ENCODE results near the gene PXMP2. TPM values are rescaled to one million over a fixed set of nuclear protein-coding genes. Genes with fewer than 3 reads are reported as not detected.
"Not testable (repeated sequence)": the region's sequence is repeated elsewhere in the genome, so short reads cannot be mapped to it uniquely, and the experiment has no call there.

Gene PXMP2
- total RNA-seq, 2 experiments from 2014 or later, result 23.3 to 26.0 TPM

DNA sequence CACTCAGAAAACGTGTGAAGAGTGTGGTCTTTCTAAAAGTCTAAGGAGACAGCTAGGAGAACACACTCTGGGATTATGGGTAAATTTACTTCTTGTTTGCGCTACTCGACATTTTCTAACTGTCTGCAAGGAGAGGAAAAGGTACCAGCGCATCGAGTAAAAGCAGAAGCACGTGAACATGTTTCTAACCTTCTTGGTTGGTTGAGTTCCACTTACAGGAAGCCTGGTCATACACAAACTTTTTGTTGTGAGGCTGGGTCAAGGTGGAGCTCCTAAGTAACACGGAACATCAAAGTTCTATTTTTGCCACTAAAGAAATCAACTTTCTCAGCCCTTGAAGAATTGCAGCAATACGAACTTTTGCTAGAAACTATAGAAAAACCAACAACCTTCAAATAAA, 54.2 kb downstream of the PXMP2 start:
- no peak overlapping the region for H3K4me3 Mint-ChIP-seq
- DNase-seq (no peak), ATAC-seq (no peak)
- peaks cover 3% of the 10 kb centered on the region for H3K9me3 Mint-ChIP-seq (ENCODE audit: low read depth)
- H3K36me3 Mint-ChIP-seq, result peaks cover 78% of the 10 kb centered on the region
- CTCF ChIA-PET, result interaction anchor here (1.7 kb wide), 1 partner anchor 26 kb away, joined by 5 read pairs; no protein-coding TSS in a partner anchor
- no peak overlapping the region for H3K27ac Mint-ChIP-seq
- H3K4me1 Mint-ChIP-seq, result peaks cover 17% of the 10 kb centered on the region
- H3K27me3 Mint-ChIP-seq, result no peaks in the 10 kb centered on the region

GRCh38 chr12:132743831-132744230, 56.4 kb downstream of the PXMP2 start:
- Mint-ChIP-seq H3K9me3 (ENCODE audit: low read depth) (peaks cover 3% of the 10 kb centered on the region), H3K36me3 (peaks cover 89% of the 10 kb centered on the region), H3K4me1 (peaks cover 17% of the 10 kb centered on the region), H3K4me3 (no peak overlapping the region), H3K27ac (no peak overlapping the region), H3K27me3 (no peaks in the 10 kb centered on the region)
- CTCF ChIA-PET, result no interaction called here
- ATAC-seq (no peak), DNase-seq (no peak)

GRCh38 chr12:132746613-132747012, 59.2 kb downstream of the PXMP2 start:
- no peak overlapping the region for H3K27ac Mint-ChIP-seq
- H3K9me3 Mint-ChIP-seq (ENCODE audit: low read depth), result peaks cover 3% of the 10 kb centered on the region

GRCh38 chr12:132747395-132747794, 60.0 kb downstream of the PXMP2 start:
- no peak overlapping the region for H3K27ac Mint-ChIP-seq
- peaks cover 3% of the 10 kb centered on the region for H3K9me3 Mint-ChIP-seq (ENCODE audit: low read depth)
- H3K4me3 Mint-ChIP-seq, result no peak overlapping the region
- CTCF ChIA-PET, result no interaction called here
- no peak for ATAC-seq
- peaks cover 72% of the 10 kb centered on the region for H3K36me3 Mint-ChIP-seq
- H3K27me3 Mint-ChIP-seq, result no peaks in the 10 kb centered on the region
- peaks cover 15% of the 10 kb centered on the region for H3K4me1 Mint-ChIP-seq
- no peak for DNase-seq

More at GRCh38 chr12:132746613-132747012, 59.2 kb downstream of the PXMP2 start:
- peaks cover 17% of the 10 kb centered on the region for H3K4me1 Mint-ChIP-seq
- peaks cover 76% of the 10 kb centered on the region for H3K36me3 Mint-ChIP-seq
- CTCF ChIA-PET, result no interaction called here
- H3K4me3 Mint-ChIP-seq, result no peak overlapping the region
- ATAC-seq (no peak), DNase-seq (no peak)
- H3K27me3 Mint-ChIP-seq, result no peaks in the 10 kb centered on the region

DNA sequence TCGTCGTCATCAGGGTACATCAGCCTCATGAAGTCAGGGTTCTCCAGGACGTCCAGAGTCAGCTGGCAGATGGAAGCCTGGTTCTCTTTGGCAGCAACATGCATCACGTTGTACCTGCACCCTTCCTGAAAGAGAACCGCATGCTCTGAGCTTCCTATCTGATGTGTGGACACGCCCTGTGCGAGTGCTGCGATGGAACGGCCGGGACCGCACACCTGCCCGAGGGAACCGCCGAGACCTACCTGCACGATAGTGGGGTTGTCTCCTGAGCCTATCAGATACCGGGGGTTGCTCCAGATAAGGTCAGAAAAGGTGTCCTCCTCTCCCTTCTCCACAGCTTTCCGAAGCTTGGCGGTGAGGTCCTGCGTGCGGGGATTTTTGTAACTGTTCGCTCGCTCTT, 60.5 kb downstream of the PXMP2 start:
- Mint-ChIP-seq H3K27ac (no peak overlapping the region), H3K9me3 (ENCODE audit: low read depth) (no peaks in the 10 kb centered on the region), H3K36me3 (peaks cover 71% of the 10 kb centered on the region), H3K4me1 (peaks cover 10% of the 10 kb centered on the region), H3K4me3 (no peak overlapping the region), H3K27me3 (no peaks in the 10 kb centered on the region)
- ATAC-seq, result no peak
- DNase-seq, result no peak
- CTCF ChIA-PET, result no interaction called here

DNA sequence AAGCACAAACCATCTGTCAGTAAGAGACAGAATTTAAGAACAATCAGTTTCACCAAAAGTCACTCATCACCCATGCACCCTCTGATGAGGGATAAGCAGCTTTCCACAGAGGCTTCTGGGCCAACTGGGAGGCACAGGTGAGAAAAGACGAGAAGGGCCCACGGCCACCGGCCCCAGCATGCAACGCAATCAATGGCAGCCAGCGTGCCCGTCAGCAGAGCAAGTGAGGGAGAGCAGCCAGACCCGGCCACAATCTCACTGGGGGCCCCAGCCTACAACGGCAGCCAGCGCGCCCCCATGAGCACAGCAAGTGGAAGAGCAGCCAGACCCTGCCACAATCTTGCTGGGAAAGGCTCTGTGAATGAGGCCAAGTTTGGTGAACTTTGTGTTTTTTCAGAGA, 60.9 kb downstream of the PXMP2 start:
- DNase-seq (no peak), ATAC-seq (no peak)
- Mint-ChIP-seq H3K4me3 (no peak overlapping the region), H3K27me3 (no peaks in the 10 kb centered on the region), H3K27ac (no peak overlapping the region), H3K36me3 (peaks cover 71% of the 10 kb centered on the region), H3K9me3 (ENCODE audit: low read depth) (no peaks in the 10 kb centered on the region), H3K4me1 (peaks cover 7% of the 10 kb centered on the region)
- CTCF ChIA-PET, result no interaction called here

DNA sequence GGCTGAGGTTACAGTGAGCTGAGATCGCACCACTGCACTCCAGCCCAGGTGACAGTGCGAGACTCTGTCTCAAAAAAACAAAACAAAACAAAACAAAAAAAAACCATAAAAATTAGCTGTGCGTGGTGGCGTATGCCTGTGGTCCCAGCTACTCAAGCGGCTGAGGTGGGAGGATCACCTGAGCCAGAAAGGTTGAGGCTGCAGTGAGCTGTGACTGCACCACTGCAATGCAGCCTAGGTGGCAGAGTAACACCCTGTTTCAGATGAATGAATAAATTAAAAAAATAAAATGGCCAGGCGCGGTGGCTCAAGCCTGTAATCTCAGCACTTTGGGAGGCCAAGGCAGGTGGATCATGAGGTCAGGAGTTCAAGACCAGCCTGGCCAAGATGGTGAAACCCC, 66.3 kb downstream of the PXMP2 start:
- H3K27me3 Mint-ChIP-seq; H3K9me3 Mint-ChIP-seq (ENCODE audit: low read depth); CTCF ChIA-PET; H3K4me3 Mint-ChIP-seq; ATAC-seq; H3K4me1 Mint-ChIP-seq; DNase-seq; H3K27ac Mint-ChIP-seq: not testable (repeated sequence)
- peaks cover 44% of the 10 kb centered on the region for H3K36me3 Mint-ChIP-seq

- Mint-ChIP-seq H3K9me3 (ENCODE audit: low read depth) (no peaks in the 10 kb centered on the region), H3K27me3 (no peaks in the 10 kb centered on the region), H3K4me1 (peaks cover 8% of the 10 kb centered on the region), H3K4me3 (no peak overlapping the region), H3K36me3 (peaks cover 44% of the 10 kb centered on the region), H3K27ac (no peak overlapping the region)
- CTCF ChIA-PET, result interaction anchor here (1.4 to 2.0 kb wide), 2 partner anchors 20 to 150 kb away, joined by 3 to 4 read pairs; no protein-coding TSS in a partner anchor
- no peak for DNase-seq
- peak; percentile 20 for ATAC-seq
Measured at GRCh38 chr12:132754160-132754932, 67.0 kb downstream of the PXMP2 start.

Other genes with a start within 250 kb of the PXMP2 start
- 10 to 100 TPM; 48.1 to 48.6 TPM for gene FBRSL1, start 197.4 kb upstream of the PXMP2 start, total RNA-seq
- gene LRCOL1, start 77.0 kb upstream of the PXMP2 start, total RNA-seq, result not detected
- gene P2RX2, start 68.8 kb upstream of the PXMP2 start, total RNA-seq, result not detected
- gene POLE, start 245 bp upstream of the PXMP2 start, total RNA-seq, result 100 to 1,000 TPM; 170 to 221 TPM
- gene PGAM5, start 23.3 kb downstream of the PXMP2 start, total RNA-seq, result 10 to 100 TPM; 59.6 to 70.1 TPM
- gene ANKLE2, start 74.2 kb downstream of the PXMP2 start, total RNA-seq, result 100 to 1,000 TPM; 105 to 106 TPM
- gene GOLGA3, start 141.3 kb downstream of the PXMP2 start, total RNA-seq, result 10 to 100 TPM; 60.0 to 60.4 TPM
- gene CHFR, start 200.0 kb downstream of the PXMP2 start, total RNA-seq, result 10 to 100 TPM; 87.7 to 89.7 TPM